IPS-20b (cell line): ENCODE measurements around the gene PUS7.
A peak's percentile ranks its signal among the peaks of the same experiment; 100 is the strongest.
"Not testable (repeated sequence)": the region's sequence is repeated elsewhere in the genome, so short reads cannot be mapped to it uniquely, and the experiment has no call there.

Experiments
- H3K27ac ChIP-seq: one replicate; pipeline ENCODE4 v1.5.1; 2013; ENCODE audit warnings: low read length
- H3K27me3 ChIP-seq: 2 replicates; pipeline ENCODE4 v1.6.1; 2013; ENCODE audit warnings: mild to moderate bottlenecking, low read length, inconsistent platforms; ENCODE audit not compliant: insufficient read depth
- H3K36me3 ChIP-seq: 2 replicates; pipeline ENCODE4 v1.6.1; 2013; ENCODE audit warnings: low read depth, mild to moderate bottlenecking, inconsistent platforms, low read length, moderate library complexity; ENCODE audit not compliant: insufficient read depth
- H3K4me1 ChIP-seq: 2 replicates; pipeline ENCODE4 v1.6.1; 2013; ENCODE audit warnings: mild to moderate bottlenecking, control low read depth, inconsistent platforms, low read length, moderate library complexity; ENCODE audit not compliant: insufficient read depth
- H3K4me3 ChIP-seq: 2 replicates; pipeline ENCODE4 v1.5.1; 2013; ENCODE audit warnings: mild to moderate bottlenecking, low read length, inconsistent platforms
- H3K9ac ChIP-seq: 2 replicates; pipeline ENCODE4 v1.6.1; 2013; ENCODE audit warnings: low read depth, mild to moderate bottlenecking, inconsistent platforms, low read length, moderate library complexity
- H3K9me3 ChIP-seq: 2 replicates; pipeline ENCODE4 v1.6.1; 2013; ENCODE audit warnings: mild to moderate bottlenecking, low read depth, low read length, inconsistent platforms; ENCODE audit not compliant: insufficient read depth

PUS7 gene

DNA sequence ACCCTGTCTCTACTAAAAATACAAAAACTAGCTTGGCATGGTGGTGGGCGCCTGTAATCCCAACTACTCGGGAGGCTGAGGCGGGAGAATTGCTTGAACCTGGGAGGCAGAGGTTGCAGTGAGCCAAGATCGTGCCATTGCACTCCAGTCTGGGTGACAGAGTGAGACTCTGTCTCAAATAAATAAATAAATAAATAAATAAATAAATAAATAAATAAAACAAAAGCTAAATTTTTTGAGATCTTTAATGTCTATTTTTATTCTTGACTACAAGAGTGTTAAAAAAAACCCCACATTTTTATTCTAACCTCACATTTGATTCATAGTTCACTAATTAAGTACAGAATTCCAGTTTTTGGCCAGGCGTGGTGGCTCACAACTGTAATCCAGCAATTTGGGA, 5.7 kb upstream of the PUS7 start:
- not testable (repeated sequence) for H3K4me3 ChIP-seq, H3K27me3 ChIP-seq, H3K9ac ChIP-seq, H3K9me3 ChIP-seq, H3K4me1 ChIP-seq, H3K27ac ChIP-seq, H3K36me3 ChIP-seq

DNA sequence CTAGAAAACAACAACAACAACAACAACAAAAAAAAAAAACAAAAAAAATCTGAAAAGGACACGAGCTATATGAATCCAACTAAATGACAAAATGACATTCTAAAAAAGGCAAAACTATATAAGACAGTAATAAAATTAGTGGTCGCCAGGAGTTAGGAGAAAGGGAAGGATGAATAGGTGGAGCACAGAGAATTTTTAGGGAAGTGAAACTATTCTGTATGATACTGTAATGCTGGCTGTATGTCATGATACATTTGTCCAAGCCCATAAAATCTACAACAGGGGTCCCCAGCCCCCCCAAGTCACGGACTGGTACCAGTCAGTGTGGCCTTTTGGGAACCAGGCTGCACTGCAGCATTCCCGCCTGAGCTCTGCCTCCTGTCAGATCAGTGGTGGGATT, 2.8 kb upstream of the PUS7 start:
- Histone ChIP-seq H3K4me1 (no peaks in the 10 kb centered on the region), H3K9ac (no peak overlapping the region), H3K27ac (no peak overlapping the region), H3K36me3 (peaks cover under 1% of the 10 kb centered on the region; the same call in 1 of the 2 replicates), H3K9me3 (no peaks in the 10 kb centered on the region), H3K4me3 (no peak overlapping the region), H3K27me3 (peaks cover 5% of the 10 kb centered on the region; the same call in 1 of the 2 replicates)

DNA sequence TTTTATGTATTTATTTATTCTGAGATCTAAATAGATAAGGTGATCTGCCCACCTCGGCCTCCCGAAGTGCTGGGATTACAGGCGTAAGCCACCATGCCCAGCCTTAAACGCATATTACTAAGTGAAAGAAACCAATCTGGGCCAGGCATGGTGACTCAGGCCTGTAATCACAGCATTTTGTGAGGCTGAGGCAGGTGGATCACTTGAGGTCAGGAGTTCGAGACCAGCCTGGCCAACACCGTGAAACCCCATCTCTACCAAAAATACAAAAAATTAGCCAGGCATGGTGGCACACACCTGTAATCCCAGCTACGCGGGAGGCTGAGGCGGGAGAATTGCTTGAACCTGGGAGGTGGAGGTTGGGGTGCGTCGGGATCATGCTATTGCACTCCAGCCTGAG, 2.4 kb upstream of the PUS7 start:
- not testable (repeated sequence) for H3K4me3 ChIP-seq, H3K9me3 ChIP-seq, H3K36me3 ChIP-seq, H3K27ac ChIP-seq, H3K4me1 ChIP-seq, H3K9ac ChIP-seq, H3K27me3 ChIP-seq

DNA sequence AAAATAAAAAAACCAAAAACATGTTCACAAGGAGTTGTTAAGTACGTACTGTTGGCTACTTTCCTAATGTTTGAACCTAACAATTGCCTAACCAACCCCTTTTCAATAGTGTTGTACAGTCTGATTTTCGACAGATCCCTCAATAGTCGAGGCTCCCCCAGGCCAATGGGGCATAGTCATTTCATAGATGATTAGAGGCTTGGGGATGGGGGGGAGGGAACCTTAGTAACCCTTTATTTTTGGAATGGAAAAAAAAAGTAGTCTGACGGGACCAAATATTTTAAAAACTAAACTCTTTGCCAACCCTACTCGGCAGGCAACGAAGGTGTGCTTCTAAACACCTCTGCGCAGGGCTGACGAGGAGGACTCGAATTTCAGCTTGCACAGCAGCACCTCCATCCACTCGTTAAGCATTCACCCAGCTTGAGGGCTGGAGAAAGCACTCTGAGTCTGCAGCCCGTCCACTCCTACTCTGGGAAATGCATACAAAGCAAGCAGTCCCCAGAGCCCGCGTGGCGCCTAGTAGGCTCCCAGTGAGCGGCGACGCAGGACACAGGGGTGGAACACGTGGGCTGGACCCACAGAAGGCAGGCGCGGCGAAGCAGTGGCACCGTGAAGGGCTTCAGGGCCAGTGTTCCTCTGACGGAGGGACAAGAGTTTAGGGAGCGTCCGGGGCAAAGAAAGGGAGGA, 899 bp downstream of the PUS7 start:
- Histone ChIP-seq H3K36me3 (peaks cover 27% of the 10 kb centered on the region), H3K27ac (peak overlapping the region; percentile 44), H3K4me1 (no peaks in the 10 kb centered on the region), H3K4me3 (peak overlapping the region; percentile 79), H3K9ac (peak overlapping the region; percentile 97), H3K9me3 (no peaks in the 10 kb centered on the region), H3K27me3 (peaks cover 5% of the 10 kb centered on the region; the same call in 1 of the 2 replicates)

DNA sequence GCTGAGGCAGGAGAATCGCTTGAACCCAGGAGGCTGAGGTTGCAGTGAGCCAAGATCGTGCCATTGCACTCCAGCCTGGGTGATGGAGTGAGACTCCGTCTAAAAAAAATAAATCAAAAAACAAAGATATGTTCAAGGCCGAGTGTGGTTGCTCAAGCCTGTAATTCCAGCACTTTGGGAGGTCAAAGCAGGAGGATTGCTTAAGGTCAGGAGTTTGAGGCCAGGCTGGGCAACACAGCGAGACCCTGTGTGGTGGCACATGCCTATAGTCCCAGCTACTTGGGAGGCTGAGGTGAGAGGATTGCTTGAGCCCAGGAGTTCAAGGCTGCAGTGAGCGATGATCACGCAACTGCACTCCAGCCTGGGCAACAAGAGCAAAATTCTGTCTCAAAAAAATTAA, 1.5 kb downstream of the PUS7 start:
- H3K36me3 ChIP-seq = peaks cover 27% of the 10 kb centered on the region
- not testable (repeated sequence) for H3K9me3 ChIP-seq, H3K27me3 ChIP-seq, H3K27ac ChIP-seq, H3K4me1 ChIP-seq
- H3K4me3 ChIP-seq = peak overlapping the region; percentile 79
- H3K9ac ChIP-seq = peak overlapping the region; percentile 97; the same call in 1 of the 2 replicates

DNA sequence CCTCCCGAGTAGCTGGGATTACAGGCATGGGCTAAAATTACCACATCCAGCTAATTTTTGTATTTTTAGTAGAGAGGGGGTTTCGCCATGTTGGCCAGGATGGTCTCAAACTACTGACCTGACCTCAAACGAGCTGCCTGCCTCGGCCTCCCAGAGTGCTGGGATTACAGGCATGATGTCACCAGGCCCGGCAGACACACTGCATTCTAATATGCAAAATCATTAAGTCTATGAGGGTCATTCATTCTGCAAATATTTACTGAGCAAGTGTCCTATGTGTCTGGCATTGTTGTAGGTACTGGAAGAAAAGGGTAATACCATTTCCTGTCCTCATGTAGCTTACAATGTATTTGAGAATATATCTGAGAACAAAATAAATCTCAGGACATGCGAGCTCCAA, 2.7 kb downstream of the PUS7 start:
- Histone ChIP-seq H3K27ac (no peak overlapping the region), H3K9ac (no peak overlapping the region), H3K27me3 (peaks cover 5% of the 10 kb centered on the region; the same call in 1 of the 2 replicates), H3K9me3 (no peaks in the 10 kb centered on the region), H3K4me1 (no peaks in the 10 kb centered on the region), H3K4me3 (no peak overlapping the region), H3K36me3 (peaks cover 27% of the 10 kb centered on the region)

DNA sequence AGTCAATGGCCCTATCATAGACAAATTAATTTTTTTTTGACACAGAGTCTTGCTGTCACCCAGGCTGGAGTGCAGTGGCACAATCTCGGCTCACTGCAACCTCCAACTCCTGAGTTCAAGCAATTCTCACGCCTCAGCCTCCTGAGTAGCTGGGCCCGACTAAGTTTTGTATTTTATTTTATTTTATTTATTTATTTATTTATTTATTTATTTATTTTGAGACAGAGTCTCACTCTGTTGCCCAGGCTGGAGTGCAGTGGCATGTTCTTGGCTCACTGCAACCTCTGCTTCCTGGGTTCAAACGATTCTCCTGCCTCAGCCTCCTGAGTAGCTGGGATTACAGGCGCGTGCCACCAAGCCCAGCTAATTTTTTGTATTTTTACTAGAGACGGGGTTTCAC, 6.5 kb downstream of the PUS7 start:
- not testable (repeated sequence) for H3K9ac ChIP-seq, H3K4me1 ChIP-seq, H3K4me3 ChIP-seq, H3K9me3 ChIP-seq, H3K27me3 ChIP-seq, H3K27ac ChIP-seq
- H3K36me3 ChIP-seq = peaks cover 39% of the 10 kb centered on the region

DNA sequence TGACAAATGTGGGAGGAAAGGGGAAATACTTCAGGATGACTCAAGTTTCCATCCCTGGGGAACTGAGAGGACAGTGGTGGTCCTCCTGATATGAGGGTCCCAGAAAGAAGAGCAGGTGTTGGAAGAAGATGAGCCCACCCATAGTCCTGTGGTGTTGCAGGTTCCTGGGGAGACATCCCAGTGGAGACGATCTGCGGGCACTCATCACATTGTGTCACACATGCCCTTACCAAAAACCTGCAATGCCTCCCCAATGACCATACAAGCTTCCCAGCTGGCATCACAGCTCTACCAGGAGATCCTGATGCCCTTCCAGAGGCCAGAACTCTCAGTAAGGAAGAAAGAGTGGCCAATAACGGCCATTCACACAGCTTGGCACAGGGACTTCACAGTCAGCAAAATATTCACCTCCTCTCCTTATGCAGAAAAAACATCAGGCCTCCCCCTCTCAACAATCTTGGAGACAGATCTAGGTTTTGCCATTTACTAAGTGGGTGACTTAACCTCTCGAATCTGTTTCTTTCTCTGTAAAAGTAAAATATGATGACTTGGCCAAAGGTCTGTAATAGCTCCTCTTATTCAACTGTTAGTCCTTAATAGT, 9.0 kb downstream of the PUS7 start:
- no peaks in the 10 kb centered on the region for H3K4me1 ChIP-seq
- H3K27ac ChIP-seq = no peak overlapping the region
- no peaks in the 10 kb centered on the region for H3K27me3 ChIP-seq
- H3K4me3 ChIP-seq = no peak overlapping the region
- H3K9me3 ChIP-seq = no peaks in the 10 kb centered on the region
- peaks cover 36% of the 10 kb centered on the region for H3K36me3 ChIP-seq
- no peak overlapping the region for H3K9ac ChIP-seq

DNA sequence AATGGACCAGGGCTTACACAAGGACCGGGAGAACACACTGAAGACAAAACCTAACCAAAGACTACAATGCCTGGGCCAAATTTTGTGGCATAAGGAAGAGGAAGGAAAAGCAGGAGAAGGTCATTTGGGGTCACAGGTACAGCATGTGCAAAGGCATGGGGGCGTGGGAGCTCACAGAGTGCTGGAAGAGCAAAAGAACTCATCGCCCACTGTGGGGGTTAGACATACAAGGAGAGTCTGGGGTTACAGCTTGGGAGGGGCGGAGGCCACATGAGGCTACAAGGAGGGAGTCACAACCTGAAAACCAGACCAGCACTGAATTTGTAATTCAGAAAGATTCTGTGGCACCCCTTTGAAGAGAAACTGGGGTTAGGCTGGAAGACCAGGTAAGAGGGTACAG, 9.7 kb downstream of the PUS7 start:
- H3K4me3 ChIP-seq = no peak overlapping the region
- no peaks in the 10 kb centered on the region for H3K4me1 ChIP-seq
- no peak overlapping the region for H3K27ac ChIP-seq
- no peaks in the 10 kb centered on the region for H3K9me3 ChIP-seq
- no peak overlapping the region for H3K9ac ChIP-seq
- H3K36me3 ChIP-seq = peaks cover 38% of the 10 kb centered on the region
- H3K27me3 ChIP-seq = no peaks in the 10 kb centered on the region

DNA sequence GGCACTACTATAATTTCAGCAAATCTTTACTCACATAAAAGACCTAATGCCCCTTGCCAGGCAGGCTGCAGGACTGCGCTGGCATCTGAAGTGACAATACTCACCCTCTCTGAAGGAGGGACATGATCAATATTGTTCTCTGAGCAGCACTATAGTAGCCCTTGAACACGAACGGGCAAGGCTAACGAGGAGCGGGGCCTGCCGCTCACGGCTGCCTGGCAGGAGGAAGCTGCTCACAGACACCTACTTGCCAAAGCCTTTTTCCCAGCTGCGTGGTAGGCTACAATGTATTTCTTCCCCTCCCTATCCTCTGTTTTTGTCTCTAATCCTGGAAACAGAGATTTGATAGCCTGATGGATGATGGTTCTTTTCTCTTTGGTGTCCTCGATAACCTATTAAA, 19.9 kb downstream of the PUS7 start:
- no peaks in the 10 kb centered on the region for H3K9me3 ChIP-seq
- peaks cover 90% of the 10 kb centered on the region for H3K36me3 ChIP-seq

DNA sequence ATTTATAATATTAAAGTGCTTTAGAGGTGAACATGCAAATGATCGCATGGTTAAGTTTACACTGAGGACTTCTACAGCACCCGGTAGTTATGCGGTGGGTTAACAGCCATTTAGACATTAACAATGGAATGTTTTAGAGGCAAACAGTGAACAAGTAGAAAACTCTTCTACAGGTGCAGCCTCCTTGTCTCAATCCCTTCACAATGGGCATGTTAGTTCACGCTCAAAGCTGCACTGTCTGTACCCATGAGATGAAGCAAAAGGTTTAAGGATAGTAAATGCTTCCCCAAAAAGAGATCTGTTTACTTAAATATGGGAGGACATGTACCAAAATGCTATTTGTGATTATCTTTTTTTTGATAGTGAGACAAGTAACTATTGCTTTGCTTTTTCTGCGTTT, 25.1 kb downstream of the PUS7 start:
- H3K9me3 ChIP-seq = no peaks in the 10 kb centered on the region
- no peak overlapping the region for H3K4me3 ChIP-seq
- H3K4me1 ChIP-seq = no peaks in the 10 kb centered on the region
- H3K36me3 ChIP-seq = peaks cover 63% of the 10 kb centered on the region
- H3K27me3 ChIP-seq = no peaks in the 10 kb centered on the region
- H3K9ac ChIP-seq = no peak overlapping the region
- H3K27ac ChIP-seq = no peak overlapping the region

More for the DNA sequence above, 19.9 kb downstream of the PUS7 start:
- Histone ChIP-seq H3K27me3 (no peaks in the 10 kb centered on the region), H3K4me3 (no peak overlapping the region), H3K9ac (no peak overlapping the region), H3K27ac (no peak overlapping the region), H3K4me1 (no peaks in the 10 kb centered on the region)

DNA sequence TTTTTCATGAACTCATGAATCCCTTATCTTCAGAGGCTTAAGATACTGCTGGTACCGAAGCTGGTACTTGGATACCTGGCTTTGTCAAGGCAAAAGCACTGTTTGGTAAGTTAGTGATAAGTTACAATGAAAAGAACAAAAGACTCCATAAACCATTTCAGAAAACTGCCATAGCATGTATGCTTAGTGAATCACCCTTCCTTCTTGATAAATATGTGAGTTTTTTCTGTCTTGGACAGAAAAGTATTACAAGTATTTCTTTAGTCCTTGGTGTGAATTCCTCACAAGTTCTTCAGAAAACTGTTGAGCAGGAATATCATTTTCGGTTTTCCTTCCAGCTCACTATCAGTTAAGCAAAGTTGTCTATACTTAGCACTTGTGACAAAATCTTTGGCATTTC, 25.6 kb downstream of the PUS7 start:
- no peaks in the 10 kb centered on the region for H3K27me3 ChIP-seq
- H3K9me3 ChIP-seq = no peaks in the 10 kb centered on the region
- H3K36me3 ChIP-seq = peaks cover 65% of the 10 kb centered on the region
- no peak overlapping the region for H3K4me3 ChIP-seq
- H3K9ac ChIP-seq = no peak overlapping the region
- no peak overlapping the region for H3K27ac ChIP-seq
- no peaks in the 10 kb centered on the region for H3K4me1 ChIP-seq
